GM21529 (cell line): ENCODE results near the gene KLHL7.
"Not testable (repeated sequence)": the region's sequence is repeated elsewhere in the genome, so short reads cannot be mapped to it uniquely, and the experiment has no call there.

Experiments used
- ATAC-seq: cut with Tn5 transposase; IDR thresholded peaks from one replicate; pipeline ENCODE4 v1.9.1; 2021; ENCODE audit not compliant: unreplicated experiment

Gene KLHL7

GRCh38 chr7:23181684-23182553 is 76.3 kb downstream of the KLHL7 start, which contains the start of gene NUP42:
Gene NUP42 (plus strand): TSS chr7:23182048. CDS start chr7:23182086, 38 bp downstream.
- peak; percentile 97 for ATAC-seq

GRCh38 chr7:23183279-23184012 is 77.9 kb downstream of the KLHL7 start:
- no peak for ATAC-seq

- ATAC-seq = no peak
Observed at GRCh38 chr7:23184291-23184690, 78.7 kb downstream of the KLHL7 start.

GRCh38 chr7:23184709-23185359 is 79.2 kb downstream of the KLHL7 start:
- ATAC-seq = no peak

- ATAC-seq = no peak
Observed at GRCh38 chr7:23185980-23186379, 80.4 kb downstream of the KLHL7 start.

GRCh38 chr7:23191022-23191421 is 85.4 kb downstream of the KLHL7 start:
- no peak for ATAC-seq

- ATAC-seq = not testable (repeated sequence)
Observed at GRCh38 chr7:23193650-23194227, 88.2 kb downstream of the KLHL7 start.

GRCh38 chr7:23196306-23196705 is 90.7 kb downstream of the KLHL7 start:
- ATAC-seq = no peak

GRCh38 chr7:23197745-23198144 is 92.2 kb downstream of the KLHL7 start:
- ATAC-seq = not testable (repeated sequence)

GRCh38 chr7:23200331-23200730 is 94.7 kb downstream of the KLHL7 start:
- ATAC-seq = no peak

GRCh38 chr7:23204241-23204640 is 98.7 kb downstream of the KLHL7 start:
- ATAC-seq = no peak

GRCh38 chr7:23205577-23205908 is 100.0 kb downstream of the KLHL7 start:
- no peak for ATAC-seq

- ATAC-seq = no peak
Observed at GRCh38 chr7:23205909-23206767, 100.6 kb downstream of the KLHL7 start.

GRCh38 chr7:23207021-23207420 is 101.4 kb downstream of the KLHL7 start:
- ATAC-seq = no peak

- no peak for ATAC-seq
Observed at GRCh38 chr7:23207884-23208283, 102.3 kb downstream of the KLHL7 start.

- no peak for ATAC-seq
Observed at GRCh38 chr7:23208316-23208715, 102.7 kb downstream of the KLHL7 start.

GRCh38 chr7:23210506-23210905 is 104.9 kb downstream of the KLHL7 start:
- no peak for ATAC-seq

- ATAC-seq = no peak
Observed at GRCh38 chr7:23211589-23211988, 106.0 kb downstream of the KLHL7 start.

GRCh38 chr7:23212395-23212794 is 106.8 kb downstream of the KLHL7 start:
- ATAC-seq = no peak

GRCh38 chr7:23212841-23213240 is 107.3 kb downstream of the KLHL7 start:
- ATAC-seq = no peak
